Myocyte (in vitro differentiated cells): Measurements from ENCODE around the gene VEGFB. TPM values are rescaled to one million over a fixed set of nuclear protein-coding genes. Genes with fewer than 3 reads are reported as not detected.

Experiments used
- DNase-seq: peaks from one replicate; pipeline ENCODE4 v3.0.0-alpha.2; 2012; ENCODE audit warnings: low read depth
- total RNA-seq: library from RNA; depleted of rRNA; stranded (reverse); fragments of >200 nt; gene quantifications from 2 replicates; pipeline ENCODE4 v1.2.3, GENCODE V29; 2014

The VEGFB gene
- total RNA-seq, 1 donor from 2014 or later = 65.8 TPM

DNA sequence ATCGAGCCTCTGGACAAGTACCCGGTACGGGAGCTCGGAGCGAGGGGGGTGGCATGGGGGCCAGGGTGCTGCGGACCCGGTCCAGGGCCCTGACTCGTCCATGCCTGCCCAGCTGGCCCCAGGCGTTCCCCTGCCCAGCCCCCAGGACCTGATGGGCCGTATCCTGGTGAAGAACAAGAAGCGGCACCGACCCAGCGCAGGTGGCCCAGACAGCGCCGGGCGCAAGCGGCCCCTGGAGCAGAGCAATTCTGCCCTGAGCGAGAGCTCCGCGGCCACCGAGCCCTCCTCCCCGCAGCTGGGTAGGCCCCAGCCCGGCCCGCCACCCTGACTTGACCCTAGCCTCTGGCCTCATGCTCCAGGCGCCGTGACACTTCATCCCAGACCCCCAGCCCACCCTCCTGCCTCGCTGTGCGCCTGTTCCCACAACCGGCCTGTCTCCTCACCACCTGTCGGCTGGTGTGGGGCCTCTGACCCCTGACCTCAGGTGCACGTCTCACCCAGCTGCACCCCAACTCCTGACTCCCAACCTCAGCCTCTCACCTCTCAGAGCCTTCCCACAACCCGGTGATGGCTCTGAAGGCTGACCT lies 24.7 kb downstream of the VEGFB start:
- DNase-seq = no peak

- DNase-seq = no peak
Observed at GRCh38 chr11:64259533-64260067, 25.2 kb downstream of the VEGFB start.

GRCh38 chr11:64260147-64260708 lies 25.8 kb downstream of the VEGFB start:
- DNase-seq = no peak

DNA sequence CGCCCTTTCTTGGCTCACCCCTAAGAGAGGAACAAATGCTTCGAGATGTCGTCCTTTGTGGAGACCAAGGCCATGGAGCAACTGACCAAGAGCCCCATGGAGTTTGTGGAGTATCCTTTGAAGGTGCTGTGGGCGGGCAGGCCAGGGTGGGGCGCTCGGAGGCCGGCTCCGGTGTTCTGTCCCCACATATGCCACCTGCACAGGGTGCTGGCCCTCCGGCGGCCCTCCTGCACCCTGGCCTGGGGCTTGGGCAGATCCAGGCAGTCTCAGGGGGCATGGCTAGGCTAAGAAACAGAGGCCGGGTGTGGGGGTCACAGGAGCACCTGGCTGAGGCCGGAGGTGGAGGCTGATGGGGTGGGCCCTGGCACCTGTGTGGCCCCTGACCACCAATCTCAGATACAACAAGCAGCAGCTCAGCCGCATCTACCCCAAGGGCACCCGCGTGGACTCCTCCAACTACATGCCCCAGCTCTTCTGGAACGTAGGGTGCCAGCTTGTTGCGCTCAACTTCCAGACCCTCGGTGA lies 27.2 kb downstream of the VEGFB start:
- DNase-seq = no peak

DNA sequence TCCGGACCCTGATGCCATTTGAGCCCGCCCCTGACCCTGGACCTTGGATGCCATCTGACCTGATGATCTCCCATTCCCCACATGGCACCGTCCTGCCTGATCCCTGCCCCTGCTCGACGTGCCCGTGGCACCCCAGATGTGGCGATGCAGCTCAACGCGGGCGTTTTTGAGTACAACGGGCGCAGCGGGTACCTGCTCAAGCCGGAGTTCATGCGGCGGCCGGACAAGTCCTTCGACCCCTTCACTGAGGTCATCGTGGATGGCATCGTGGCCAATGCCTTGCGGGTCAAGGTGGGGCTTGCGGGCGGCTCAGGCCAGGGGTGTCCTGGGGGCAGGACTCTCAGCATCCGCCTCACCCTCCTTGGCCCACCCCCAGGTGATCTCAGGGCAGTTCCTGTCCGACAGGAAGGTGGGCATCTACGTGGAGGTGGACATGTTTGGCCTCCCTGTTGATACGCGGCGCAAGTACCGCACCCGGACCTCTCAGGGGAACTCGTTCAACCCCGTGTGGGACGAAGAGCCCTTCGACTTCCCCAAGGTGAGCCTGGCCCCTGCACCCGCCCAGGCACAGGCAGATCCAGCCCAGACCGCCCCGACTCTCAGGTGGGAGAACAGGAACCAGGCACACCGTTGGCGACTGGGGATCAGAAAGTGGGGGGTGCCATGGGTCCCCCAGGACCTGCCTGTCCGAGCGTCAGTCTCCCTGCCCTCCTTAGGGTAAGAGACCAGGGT lies 28.1 kb downstream of the VEGFB start:
- DNase-seq = no peak

- peak; percentile 75 for DNase-seq
Observed at GRCh38 chr11:64263021-64263946, 28.9 kb downstream of the VEGFB start.

DNA sequence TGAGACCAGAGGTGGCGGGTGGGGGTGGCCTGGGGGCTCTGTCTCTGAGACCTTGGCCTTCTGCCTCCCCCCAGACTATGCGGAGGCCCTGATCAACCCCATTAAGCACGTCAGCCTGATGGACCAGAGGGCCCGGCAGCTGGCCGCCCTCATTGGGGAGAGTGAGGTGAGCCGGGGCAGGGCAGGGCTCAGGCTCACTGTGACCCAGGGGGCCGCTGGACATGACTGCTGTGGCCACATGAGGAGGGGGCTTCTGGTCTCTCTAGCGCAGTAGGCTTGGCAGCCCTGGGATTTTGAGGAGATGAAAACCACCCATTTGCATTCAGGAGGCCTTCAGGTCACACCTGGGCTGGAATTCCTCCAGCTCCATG lies 29.5 kb downstream of the VEGFB start:
- DNase-seq = no peak

GRCh38 chr11:64264371-64264852 lies 30.0 kb downstream of the VEGFB start:
- no peak for DNase-seq

DNA sequence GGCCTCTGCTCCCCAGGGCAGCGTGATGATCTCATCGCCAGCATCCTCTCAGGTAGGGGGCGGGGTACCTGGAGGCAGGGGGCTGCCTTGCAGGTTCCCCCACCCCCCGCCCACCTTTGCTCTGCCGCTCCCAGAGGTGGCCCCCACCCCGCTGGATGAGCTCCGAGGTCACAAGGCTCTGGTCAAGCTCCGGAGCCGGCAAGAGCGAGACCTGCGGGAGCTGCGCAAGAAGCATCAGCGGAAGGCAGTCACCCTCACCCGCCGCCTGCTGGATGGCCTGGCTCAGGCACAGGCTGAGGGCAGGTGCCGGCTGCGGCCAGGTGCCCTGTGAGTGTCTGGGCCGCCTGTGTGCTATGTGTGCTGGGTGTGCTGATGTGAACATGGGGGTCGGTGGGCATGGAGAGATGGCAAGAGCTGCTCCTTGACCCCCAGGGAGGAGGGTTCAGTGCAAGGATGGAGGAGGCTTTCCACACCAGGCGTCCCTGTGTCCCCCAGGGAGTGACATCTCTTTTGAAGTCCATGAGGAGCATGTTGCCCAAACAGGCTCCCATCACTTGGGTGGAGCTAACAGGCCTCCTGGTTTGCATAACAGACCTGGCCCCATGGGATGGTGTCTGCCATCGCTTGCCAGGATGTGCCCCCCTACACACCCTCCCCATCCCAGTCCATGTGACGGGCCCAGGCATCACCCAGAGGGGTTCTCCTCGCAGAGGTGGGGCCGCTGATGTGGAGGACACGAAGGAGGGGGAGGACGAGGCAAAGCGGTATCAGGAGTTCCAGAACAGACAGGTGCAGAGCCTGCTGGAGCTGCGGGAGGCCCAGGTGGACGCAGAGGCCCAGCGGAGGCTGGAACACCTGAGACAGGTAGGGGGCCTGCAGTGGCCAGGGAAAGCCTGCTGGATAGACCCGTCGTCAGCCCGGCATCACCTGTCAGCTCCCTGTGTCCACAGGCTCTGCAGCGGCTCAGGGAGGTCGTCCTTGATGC lies 31.1 kb downstream of the VEGFB start:
- no peak for DNase-seq

DNA sequence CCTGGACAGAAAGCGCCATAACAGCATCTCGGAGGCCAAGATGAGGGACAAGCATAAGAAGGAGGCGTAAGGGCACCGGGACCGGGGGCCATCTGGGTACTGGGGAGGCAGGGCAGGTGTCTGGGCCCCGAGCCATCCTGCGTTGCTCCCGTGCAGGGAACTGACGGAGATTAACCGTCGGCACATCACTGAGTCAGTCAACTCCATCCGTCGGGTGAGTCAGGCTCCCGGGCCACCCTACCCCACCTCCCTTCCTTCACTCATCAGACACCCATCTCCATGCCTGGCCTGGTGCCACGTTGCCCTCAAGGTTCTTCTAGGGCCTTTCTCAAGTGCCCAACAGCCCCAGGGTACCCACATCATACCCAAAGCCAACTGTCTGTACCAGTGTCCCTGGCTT lies 32.0 kb downstream of the VEGFB start:
- DNase-seq = no peak

DNA sequence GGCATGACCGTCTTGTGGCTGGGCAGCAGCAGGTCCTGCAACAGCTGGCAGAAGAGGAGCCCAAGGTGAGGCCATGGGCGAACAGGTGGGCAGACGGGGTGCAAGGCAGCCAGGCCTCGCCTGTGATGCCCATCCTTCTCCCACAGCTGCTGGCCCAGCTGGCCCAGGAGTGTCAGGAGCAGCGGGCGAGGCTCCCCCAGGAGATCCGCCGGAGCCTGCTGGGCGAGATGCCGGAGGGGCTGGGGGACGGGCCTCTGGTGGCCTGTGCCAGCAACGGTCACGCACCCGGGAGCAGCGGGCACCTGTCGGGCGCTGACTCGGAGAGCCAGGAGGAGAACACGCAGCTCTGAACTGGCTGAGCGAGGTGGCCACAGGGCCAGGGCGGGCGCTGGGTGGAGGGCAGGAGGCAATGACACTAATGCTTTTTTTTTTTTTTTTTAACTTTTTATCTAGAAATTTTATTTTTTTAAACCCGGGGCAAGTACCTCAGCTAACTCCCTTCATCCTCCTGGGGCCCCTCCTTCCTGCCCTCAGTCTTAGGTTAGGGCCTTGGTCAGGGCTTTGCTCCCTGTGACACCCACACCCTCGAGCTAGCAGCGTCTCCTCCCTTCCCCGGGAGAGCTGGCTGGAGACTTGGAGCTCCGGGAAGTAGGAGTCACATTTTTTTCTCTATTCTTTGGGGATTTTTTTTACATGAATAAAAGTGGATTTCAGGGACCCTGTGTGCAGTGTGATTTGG lies 33.0 kb downstream of the VEGFB start:
- peak; percentile 42 for DNase-seq

GRCh38 chr11:64268025-64268892 lies 33.9 kb downstream of the VEGFB start:
- DNase-seq = peak; percentile 57

GRCh38 chr11:64268893-64269539 lies 34.6 kb downstream of the VEGFB start:
- peak; percentile 59 for DNase-seq

- peak; percentile 100 for DNase-seq
Observed at GRCh38 chr11:64269540-64270220, 35.3 kb downstream of the VEGFB start.

DNA sequence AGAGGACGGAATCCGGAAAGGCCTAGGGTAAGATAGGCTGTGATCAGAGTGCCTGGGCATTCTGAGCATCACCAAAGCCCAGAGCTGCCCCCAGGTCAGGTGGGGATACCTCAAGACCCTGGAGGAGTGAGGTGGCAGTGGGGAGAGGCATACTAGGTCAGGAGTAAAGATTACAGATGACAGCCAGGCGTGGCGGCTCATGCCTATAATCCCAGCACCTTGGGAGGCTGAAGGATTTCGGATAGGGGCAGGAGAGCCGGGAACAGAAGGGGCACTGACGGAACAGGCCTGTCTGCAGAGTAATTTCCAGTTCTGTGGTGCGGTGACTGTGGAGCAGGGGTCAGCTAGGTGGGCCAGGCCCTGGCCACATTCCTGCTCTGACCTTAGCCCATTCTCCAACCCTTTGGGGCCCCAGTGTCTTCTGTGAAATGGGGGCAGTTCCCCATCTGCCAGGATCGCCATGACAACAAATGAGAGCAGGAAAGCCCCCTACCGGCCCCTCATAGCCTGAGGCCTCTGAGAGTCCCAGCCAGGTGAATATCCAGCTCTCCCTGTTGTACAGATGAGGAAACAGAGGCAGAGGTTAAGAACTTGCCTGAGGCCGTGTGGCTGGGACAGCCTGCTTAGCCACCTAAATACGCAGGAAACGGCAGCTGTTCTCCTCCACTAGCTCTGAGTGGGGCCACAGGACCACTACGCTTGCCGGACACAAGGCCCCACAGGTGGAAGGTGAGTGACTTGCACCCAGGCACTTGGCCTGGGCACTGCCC lies 40.8 kb downstream of the VEGFB start:
- no peak for DNase-seq

- DNase-seq = no peak
Observed at GRCh38 chr11:64275841-64276240, 41.5 kb downstream of the VEGFB start.
